Measurements from ENCODE around the gene GLI3. TPM values are rescaled to one million over a fixed set of nuclear protein-coding genes. Genes with fewer than 3 reads are reported as not detected.

The GLI3 gene
- total RNA-seq, 2 experiments from 2014 or later: not detected

- intact Hi-C loops (cut with micrococcal nuclease): no loop called here
- POLR2A ChIA-PET: no interaction called here
- H3K27me3 Mint-ChIP-seq: peaks cover 19% of the 10 kb centered on the region
- H3K4me1 Mint-ChIP-seq (ENCODE audit: low read depth): no peaks in the 10 kb centered on the region
- DNase-seq: no peak
- no peaks in the 10 kb centered on the region for H3K9me3 Mint-ChIP-seq
- ATAC-seq: no peak
- H3K4me3 Mint-ChIP-seq: no peak overlapping the region
- H3K36me3 Mint-ChIP-seq (ENCODE audit: low read depth): no peaks in the 10 kb centered on the region
- CTCF ChIA-PET: no interaction called here
- H3K27ac Mint-ChIP-seq: no peak overlapping the region
- TF ChIP-seq CTCF (IDR thresholded peaks at IDR 0.05): no peak
Measured at GRCh38 chr7:42244828-42245227, 7.8 kb upstream of the GLI3 start.

- Mint-ChIP-seq H3K27ac (no peak overlapping the region), H3K36me3 (ENCODE audit: low read depth) (no peaks in the 10 kb centered on the region), H3K27me3 (peaks cover 34% of the 10 kb centered on the region), H3K4me3 (no peak overlapping the region), H3K9me3 (no peaks in the 10 kb centered on the region), H3K4me1 (ENCODE audit: low read depth) (peaks cover 6% of the 10 kb centered on the region)
- intact Hi-C loops (cut with micrococcal nuclease): no loop called here
- no peak for TF ChIP-seq CTCF (IDR thresholded peaks at IDR 0.05)
- ATAC-seq (no peak), DNase-seq (no peak)
- ChIA-PET POLR2A (no interaction called here), CTCF (interaction anchor here (2.1 kb wide), 1 partner anchor 10 kb away, joined by 7 read pairs; no protein-coding TSS in a partner anchor)
Measured at GRCh38 chr7:42242381-42242780, 5.4 kb upstream of the GLI3 start.

- no peak for ATAC-seq
- Mint-ChIP-seq H3K4me3 (no peak overlapping the region), H3K9me3 (no peaks in the 10 kb centered on the region), H3K36me3 (ENCODE audit: low read depth) (no peaks in the 10 kb centered on the region), H3K4me1 (ENCODE audit: low read depth) (peaks cover 6% of the 10 kb centered on the region), H3K27me3 (peaks cover 38% of the 10 kb centered on the region), H3K27ac (no peak overlapping the region)
- TF ChIP-seq CTCF (IDR thresholded peaks at IDR 0.05): no peak
- DNase-seq: no peak
- intact Hi-C loops (cut with micrococcal nuclease): no loop called here
- POLR2A ChIA-PET: no interaction called here
- CTCF ChIA-PET: no interaction called here
Measured at GRCh38 chr7:42241424-42241823, 4.4 kb upstream of the GLI3 start.

GRCh38 chr7:42240416-42240815 lies 3.4 kb upstream of the GLI3 start:
- DNase-seq: no peak
- no peak for TF ChIP-seq CTCF (IDR thresholded peaks at IDR 0.05)
- POLR2A ChIA-PET: no interaction called here

GRCh38 chr7:42238709-42239366 lies 1.8 kb upstream of the GLI3 start:
- intact Hi-C loops (cut with micrococcal nuclease): no loop called here
- Mint-ChIP-seq H3K27me3 (peaks cover 53% of the 10 kb centered on the region), H3K27ac (no peak overlapping the region), H3K9me3 (no peaks in the 10 kb centered on the region), H3K4me1 (ENCODE audit: low read depth) (peaks cover 6% of the 10 kb centered on the region), H3K4me3 (peak overlapping the region; percentile 57), H3K36me3 (ENCODE audit: low read depth) (no peaks in the 10 kb centered on the region)
- TF ChIP-seq CTCF (IDR thresholded peaks at IDR 0.05): no peak
- DNase-seq (no peak), ATAC-seq (no peak)
- ChIA-PET CTCF (no interaction called here), POLR2A (no interaction called here)

More at GRCh38 chr7:42240416-42240815, 3.4 kb upstream of the GLI3 start:
- CTCF ChIA-PET: no interaction called here
- no peak for ATAC-seq
- intact Hi-C loops (cut with micrococcal nuclease): no loop called here
- Mint-ChIP-seq H3K27ac (no peak overlapping the region), H3K4me1 (ENCODE audit: low read depth) (peaks cover 6% of the 10 kb centered on the region), H3K36me3 (ENCODE audit: low read depth) (no peaks in the 10 kb centered on the region), H3K9me3 (no peaks in the 10 kb centered on the region), H3K27me3 (peaks cover 46% of the 10 kb centered on the region), H3K4me3 (no peak overlapping the region)

Data from activated CD8-positive, alpha-beta T cell treated with anti-CD3 and anti-CD28 coated beads for 36 hours (primary cell).